H7 (cell line): ENCODE measurements around the gene TLNRD1. TPM values are rescaled to one million over a fixed set of nuclear protein-coding genes. Genes with fewer than 3 reads are reported as not detected.

ENCODE experiments used
- DNase-seq: peaks from one replicate; pipeline ENCODE4 v3.0.0; 2012
- H3K27me3 ChIP-seq: 2 replicates; pipeline ENCODE4 v1.6.0; 2011; ENCODE audit warnings: mild to moderate bottlenecking, low read length; ENCODE audit not compliant: control insufficient read depth, insufficient read depth
- H3K36me3 ChIP-seq: replicated peaks from 2 replicates; pipeline ENCODE4 v1.5.1; 2011; ENCODE audit warnings: low read length; ENCODE audit not compliant: control insufficient read depth, insufficient read depth
- H3K4me3 ChIP-seq: 2 replicates; pipeline ENCODE4 v1.5.1; 2011; ENCODE audit warnings: low read depth, mild to moderate bottlenecking, control low read depth, low read length, moderate library complexity; ENCODE audit not compliant: insufficient read depth
- total RNA-seq: library from RNA; depleted of rRNA; stranded (reverse); fragments of >200 nt; shearing (Covaris generic); gene quantifications from 2 replicates; pipeline ENCODE4 v1.2.3, GENCODE V29; 2014

Gene TLNRD1
- total RNA-seq, 1 experiment from 2014 or later: 38.4 TPM

DNA sequence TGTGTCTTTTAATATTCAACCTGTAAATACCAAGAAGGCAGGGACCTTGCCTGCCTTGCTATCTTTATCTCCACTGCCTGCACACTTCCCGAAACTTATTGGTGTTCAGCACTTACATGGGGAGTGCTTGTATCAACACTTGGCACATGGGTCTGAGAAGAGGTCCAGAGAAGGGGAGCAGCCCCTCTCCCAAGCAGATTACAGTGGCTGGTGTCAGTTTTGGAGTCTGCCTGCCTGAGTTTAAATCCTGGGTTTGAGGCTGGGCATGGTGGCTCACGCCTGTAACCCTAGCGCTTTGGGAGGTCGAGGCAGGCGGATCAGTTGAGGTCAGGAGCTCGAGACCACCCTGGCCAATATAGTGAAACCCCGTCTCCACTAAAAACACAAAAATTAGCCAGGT is 31.4 kb upstream of the TLNRD1 start:
- Histone ChIP-seq H3K36me3 (no peaks in the 10 kb centered on the region; the same call in 1 of the 2 replicates), H3K4me3 (no peak overlapping the region), H3K27me3 (no peaks in the 10 kb centered on the region)
- no peak for DNase-seq

GRCh38 chr15:80970018-80970657 is 30.6 kb upstream of the TLNRD1 start:
- Histone ChIP-seq H3K4me3 (no peak overlapping the region), H3K36me3 (no peaks in the 10 kb centered on the region; the same call in 1 of the 2 replicates), H3K27me3 (no peaks in the 10 kb centered on the region)
- DNase-seq: peak; percentile 53

GRCh38 chr15:80970658-80971057 is 30.1 kb upstream of the TLNRD1 start:
- no peak for DNase-seq
- no peak overlapping the region for H3K4me3 ChIP-seq
- H3K36me3 ChIP-seq: no peaks in the 10 kb centered on the region; the same call in 1 of the 2 replicates
- no peaks in the 10 kb centered on the region for H3K27me3 ChIP-seq

DNA sequence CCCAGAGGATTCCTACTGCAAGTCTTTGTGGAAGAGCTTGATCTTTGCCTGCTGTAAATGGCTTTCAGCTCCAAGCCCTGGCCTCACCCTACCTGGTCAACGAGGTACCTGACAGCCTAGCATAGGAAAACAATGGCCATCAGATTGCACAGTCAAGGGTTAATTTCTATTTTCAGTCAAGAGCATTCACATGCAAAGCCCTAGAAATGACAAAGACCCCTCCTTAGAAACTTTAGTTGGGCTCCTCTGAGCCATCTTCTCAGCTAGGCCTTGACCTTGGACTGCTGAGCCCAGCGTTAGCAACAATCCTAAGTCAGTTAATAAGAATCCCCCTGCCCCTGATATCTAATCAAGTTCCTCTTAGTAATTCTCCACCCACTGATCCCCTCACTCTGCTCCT is 29.6 kb upstream of the TLNRD1 start:
- H3K27me3 ChIP-seq: no peaks in the 10 kb centered on the region
- no peak for DNase-seq
- no peak overlapping the region for H3K4me3 ChIP-seq
- no peaks in the 10 kb centered on the region; the same call in 1 of the 2 replicates for H3K36me3 ChIP-seq

GRCh38 chr15:80972276-80972675 is 28.4 kb upstream of the TLNRD1 start:
- no peak for DNase-seq
- H3K36me3 ChIP-seq: no peaks in the 10 kb centered on the region; the same call in 1 of the 2 replicates
- no peak overlapping the region for H3K4me3 ChIP-seq
- no peaks in the 10 kb centered on the region for H3K27me3 ChIP-seq

DNA sequence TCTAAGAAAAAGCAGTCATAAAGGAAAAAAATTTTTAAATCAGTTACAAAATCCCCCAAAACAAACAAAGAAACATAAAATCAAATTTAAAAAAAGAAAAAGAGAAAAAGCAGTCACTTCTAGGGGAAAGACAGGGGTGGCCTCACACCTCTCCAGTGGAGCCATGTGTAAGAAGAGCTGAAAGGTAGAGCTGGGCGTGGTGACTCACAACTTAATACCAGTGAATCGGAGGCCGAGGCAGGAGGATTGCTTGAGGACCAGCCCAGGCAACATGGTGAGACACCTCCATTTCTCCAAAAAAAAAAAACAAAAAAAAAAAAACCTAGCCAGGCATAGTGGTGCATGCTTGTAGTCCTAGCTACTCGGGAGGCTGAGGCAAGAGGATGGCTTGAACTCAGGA is 25.8 kb upstream of the TLNRD1 start:
- DNase-seq: no peak
- peaks cover 6% of the 10 kb centered on the region for H3K36me3 ChIP-seq

GRCh38 chr15:80976851-80977250 is 23.9 kb upstream of the TLNRD1 start:
- no peak for DNase-seq
- Histone ChIP-seq H3K27me3 (no peaks in the 10 kb centered on the region), H3K36me3 (peaks cover 8% of the 10 kb centered on the region), H3K4me3 (no peak overlapping the region)

More for the DNA sequence above, 25.8 kb upstream of the TLNRD1 start:
- Histone ChIP-seq H3K4me3 (no peak overlapping the region), H3K27me3 (no peaks in the 10 kb centered on the region)

GRCh38 chr15:80977627-80978036 is 23.1 kb upstream of the TLNRD1 start:
- no peaks in the 10 kb centered on the region for H3K27me3 ChIP-seq
- DNase-seq: peak; percentile 82
- H3K36me3 ChIP-seq: peaks cover 8% of the 10 kb centered on the region
- H3K4me3 ChIP-seq: no peak overlapping the region

DNA sequence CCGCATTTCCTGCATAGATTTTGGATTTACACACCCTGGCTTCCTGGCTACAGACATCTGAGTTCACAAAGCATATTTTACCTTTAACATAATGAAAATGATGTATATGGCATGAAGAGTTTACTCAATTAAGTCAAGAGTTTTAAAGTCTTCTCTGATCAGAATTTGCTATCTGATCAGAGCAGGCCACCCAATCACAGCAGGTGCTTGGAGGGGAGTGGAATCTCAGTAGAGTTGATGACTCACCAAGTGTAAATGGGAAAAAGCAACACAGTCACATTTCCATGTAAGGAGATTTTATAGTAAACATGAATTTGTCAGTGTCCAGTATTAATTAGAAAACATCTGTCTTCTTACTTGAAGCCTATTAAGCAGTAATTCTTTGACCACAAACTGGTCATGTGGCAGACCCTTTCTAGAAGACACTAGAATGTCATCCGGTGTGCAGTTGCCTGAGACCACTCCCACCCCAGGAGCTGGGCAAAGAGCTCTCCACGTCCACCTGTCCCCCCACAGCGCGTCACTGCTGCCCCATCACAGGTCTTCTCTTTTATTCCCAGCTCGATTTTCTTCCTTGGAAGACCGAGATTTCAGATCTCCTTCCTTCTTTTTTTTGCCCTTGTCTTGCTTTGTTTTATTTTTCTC is 21.9 kb upstream of the TLNRD1 start:
- Histone ChIP-seq H3K4me3 (no peak overlapping the region), H3K36me3 (peaks cover 8% of the 10 kb centered on the region), H3K27me3 (no peaks in the 10 kb centered on the region)
- no peak for DNase-seq

- DNase-seq: no peak
- no peak overlapping the region for H3K4me3 ChIP-seq
- H3K36me3 ChIP-seq: peaks cover 8% of the 10 kb centered on the region
- no peaks in the 10 kb centered on the region for H3K27me3 ChIP-seq
These were observed 21.1 kb upstream of the TLNRD1 start for GRCh38 chr15:80979538-80980200.

DNA sequence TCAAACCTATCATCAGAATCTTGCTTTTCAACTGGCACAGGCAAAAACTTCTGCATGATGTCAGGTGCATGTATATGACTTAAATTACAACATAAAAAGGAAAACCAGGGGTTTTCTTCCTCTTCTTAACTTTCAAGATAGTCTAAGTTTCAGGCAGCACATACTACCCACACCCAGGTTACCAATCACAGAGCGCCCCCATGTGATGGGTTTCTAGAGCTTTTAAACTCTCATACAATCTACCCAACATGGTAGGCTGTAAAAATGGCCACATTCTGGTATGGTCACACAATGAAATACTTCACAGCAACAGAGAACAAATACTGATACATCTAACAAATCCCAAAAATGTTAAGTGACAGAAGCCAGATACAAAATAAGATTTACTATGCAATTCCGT is 18.5 kb upstream of the TLNRD1 start:
- peaks cover 8% of the 10 kb centered on the region for H3K36me3 ChIP-seq
- no peaks in the 10 kb centered on the region for H3K27me3 ChIP-seq
- DNase-seq: no peak
- H3K4me3 ChIP-seq: no peak overlapping the region

- peaks cover 8% of the 10 kb centered on the region for H3K36me3 ChIP-seq
- no peaks in the 10 kb centered on the region for H3K27me3 ChIP-seq
- no peak for DNase-seq
- H3K4me3 ChIP-seq: no peak overlapping the region
These were observed 17.9 kb upstream of the TLNRD1 start for GRCh38 chr15:80982839-80983238.

DNA sequence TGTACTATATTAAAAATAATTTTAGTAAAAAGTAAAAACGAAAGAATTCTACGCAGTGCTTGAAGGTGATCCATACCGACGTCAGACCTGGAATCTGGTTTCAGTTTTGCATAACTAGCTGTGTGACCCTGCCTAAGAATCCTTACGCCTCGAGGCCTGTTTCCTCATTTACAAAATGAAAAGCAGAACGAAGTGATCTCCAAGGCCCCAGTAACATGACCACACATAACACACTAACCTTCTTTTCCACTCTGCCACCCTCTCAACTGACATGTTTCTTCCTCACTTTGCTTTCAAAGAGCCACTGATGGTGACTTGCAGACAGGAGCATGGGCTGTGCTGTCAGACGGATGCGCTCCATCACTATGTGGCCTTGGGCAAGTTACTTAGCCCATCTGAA is 15.9 kb upstream of the TLNRD1 start:
- Histone ChIP-seq H3K4me3 (no peak overlapping the region), H3K27me3 (no peaks in the 10 kb centered on the region), H3K36me3 (peaks cover 2% of the 10 kb centered on the region)
- DNase-seq: no peak

DNA sequence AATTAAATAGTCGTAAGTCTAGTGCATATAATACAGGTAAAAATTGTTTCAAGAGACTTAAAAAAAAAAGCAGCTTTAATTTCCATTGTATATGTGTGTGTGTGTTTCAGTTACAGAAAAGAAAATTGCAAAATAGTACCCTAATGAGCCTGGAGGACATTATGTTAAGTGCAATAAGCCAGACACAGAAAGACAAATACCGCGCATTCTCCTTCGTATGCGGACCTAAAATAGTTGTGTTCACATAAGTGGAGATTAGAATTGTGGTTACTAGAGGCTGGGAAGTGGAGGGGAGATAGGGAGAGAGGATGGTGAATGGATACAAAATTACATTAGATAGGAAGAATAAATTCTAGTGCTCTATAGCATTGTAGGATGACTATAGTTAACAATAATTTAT is 14.7 kb upstream of the TLNRD1 start:
- no peaks in the 10 kb centered on the region for H3K27me3 ChIP-seq
- DNase-seq: no peak
- no peaks in the 10 kb centered on the region for H3K36me3 ChIP-seq
- no peak overlapping the region for H3K4me3 ChIP-seq

DNA sequence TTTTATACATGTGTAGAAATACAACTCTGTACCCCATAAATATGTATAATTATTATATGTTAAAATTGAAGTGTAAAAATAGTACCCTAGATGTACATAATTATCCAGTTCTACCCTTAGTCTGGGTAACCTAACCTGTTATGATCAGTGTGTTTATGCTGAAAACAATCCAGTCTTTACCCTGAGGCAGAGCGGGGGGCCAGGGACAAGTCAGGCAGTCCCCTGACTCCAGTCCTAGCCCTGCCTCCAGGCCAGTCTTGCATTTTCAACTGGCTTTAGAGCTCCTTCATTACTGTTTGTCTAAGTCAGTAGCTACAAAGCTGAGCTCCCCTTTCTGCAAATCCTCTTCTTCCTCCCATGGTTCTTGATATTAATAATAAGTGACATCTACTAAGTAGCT is 14.2 kb upstream of the TLNRD1 start:
- Histone ChIP-seq H3K27me3 (no peaks in the 10 kb centered on the region), H3K4me3 (no peak overlapping the region), H3K36me3 (no peaks in the 10 kb centered on the region)
- DNase-seq: no peak
